ENCODE results near the gene PACS2.

Gene PACS2

GRCh38 chr14:105375635-105376057, 61.1 kb downstream of the PACS2 start:
- no peak for DNase-seq

- DNase-seq, result no peak
Measured at GRCh38 chr14:105376521-105377440, 62.2 kb downstream of the PACS2 start.

- DNase-seq, result no peak
Measured at GRCh38 chr14:105377555-105378182, 63.1 kb downstream of the PACS2 start.

- DNase-seq, result no peak
Measured at GRCh38 chr14:105378199-105378598, 63.7 kb downstream of the PACS2 start.

GRCh38 chr14:105378873-105379685, 64.5 kb downstream of the PACS2 start:
- DNase-seq, result no peak

- no peak for DNase-seq
Measured at GRCh38 chr14:105379946-105380345, 65.4 kb downstream of the PACS2 start.

GRCh38 chr14:105380756-105381155, 66.2 kb downstream of the PACS2 start:
- no peak for DNase-seq

GRCh38 chr14:105381446-105382342, 67.1 kb downstream of the PACS2 start:
- DNase-seq, result no peak

GRCh38 chr14:105382343-105383082, 68.0 kb downstream of the PACS2 start:
- no peak for DNase-seq

- no peak for DNase-seq
Measured at GRCh38 chr14:105383083-105383730, 68.7 kb downstream of the PACS2 start.

- DNase-seq, result no peak
Measured at GRCh38 chr14:105384041-105384557, 69.6 kb downstream of the PACS2 start.

GRCh38 chr14:105384605-105385321, 70.2 kb downstream of the PACS2 start:
- no peak for DNase-seq

- DNase-seq, result no peak
Measured at GRCh38 chr14:105385322-105385637, 70.7 kb downstream of the PACS2 start.

- DNase-seq, result no peak
Measured at GRCh38 chr14:105385698-105386365, 71.3 kb downstream of the PACS2 start.

- DNase-seq, result no peak
Measured at GRCh38 chr14:105386581-105387529, 72.3 kb downstream of the PACS2 start.

GRCh38 chr14:105387530-105387922, 73.0 kb downstream of the PACS2 start:
- no peak for DNase-seq

- no peak for DNase-seq
Measured at GRCh38 chr14:105388110-105388951, 73.8 kb downstream of the PACS2 start.
